Upper lobe of left lung (tissue), 4 donors: ENCODE measurements around the gene ACSS2.
A peak's percentile ranks its signal among the peaks of the same experiment; 100 is the strongest.

Experiments
- EP300 ChIP-seq, 4 donors: sonication (generic); formaldehyde crosslinking; IDR thresholded peaks; one replicate each; pipeline ENCODE4 v1.5.1; 2017; ENCODE audit warnings: antibody characterized with exemption in 4 of 4, control low read depth in 2 of 4
- POLR2AphosphoS5 ChIP-seq, 2 donors: sonication (generic); formaldehyde crosslinking; IDR thresholded peaks; one replicate each; pipeline ENCODE4 v1.5.1; 2017; ENCODE audit warnings: antibody characterized with exemption in 2 of 2

DNA sequence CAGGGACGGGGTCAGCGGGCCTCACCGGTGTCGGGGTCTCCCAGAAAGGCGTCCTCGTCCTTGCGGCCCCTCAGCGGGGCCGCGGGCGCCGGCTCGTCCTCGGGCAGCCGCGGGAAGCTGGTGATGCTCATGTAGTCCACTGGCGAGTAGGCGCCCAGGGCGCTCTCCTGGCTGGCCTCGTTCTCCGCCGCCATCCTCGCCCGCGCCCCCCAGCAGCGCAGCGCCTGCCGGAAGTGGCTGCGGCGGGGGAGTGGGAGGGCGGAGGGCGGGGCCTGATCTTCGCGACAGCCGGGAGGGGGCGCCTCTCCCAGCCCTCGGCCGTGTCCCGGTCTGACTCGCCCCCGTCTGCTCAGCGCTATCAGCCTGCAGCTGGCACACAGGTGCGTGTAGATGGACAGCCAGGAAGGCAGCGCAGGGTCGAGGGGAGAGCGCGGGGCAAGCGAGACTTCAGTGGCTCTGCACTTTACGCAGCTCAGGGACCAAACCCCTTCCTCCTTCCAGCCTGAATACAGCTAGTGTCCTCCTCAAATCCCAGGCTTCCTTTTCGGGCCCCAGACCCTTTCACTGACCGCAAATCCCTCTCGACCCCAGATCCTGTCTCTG, 3.7 kb upstream of the ACSS2 start, which contains the start of gene GGT7:
- peak in 1 of 4 donors; percentile 38 for TF ChIP-seq EP300 (IDR thresholded peaks at IDR 0.05)
- TF ChIP-seq POLR2AphosphoS5 (IDR thresholded peaks at IDR 0.05), result peak; percentile 46 to 62
